ENCODE data around the gene ARHGAP27.
A peak's percentile ranks its signal among the peaks of the same experiment; 100 is the strongest.

The ARHGAP27 gene

GRCh38 chr17:45405250-45406086 lies 27.2 kb downstream of the ARHGAP27 start:
- DNase-seq, result no peak

GRCh38 chr17:45404870-45405249 lies 27.8 kb downstream of the ARHGAP27 start:
- no peak for DNase-seq

GRCh38 chr17:45403906-45404490 lies 28.7 kb downstream of the ARHGAP27 start:
- no peak for DNase-seq

GRCh38 chr17:45402916-45403315 lies 29.8 kb downstream of the ARHGAP27 start:
- DNase-seq, result no peak

GRCh38 chr17:45398800-45399199 lies 33.9 kb downstream of the ARHGAP27 start:
- no peak for DNase-seq

GRCh38 chr17:45397796-45398195 lies 34.9 kb downstream of the ARHGAP27 start:
- no peak for DNase-seq

- DNase-seq, result no peak
These were observed 36.0 kb downstream of the ARHGAP27 start for GRCh38 chr17:45396496-45397205.

- DNase-seq, result no peak
These were observed 36.9 kb downstream of the ARHGAP27 start for GRCh38 chr17:45395569-45396415.

- peak; percentile 56 to 64 for DNase-seq
These were observed 37.6 kb downstream of the ARHGAP27 start for GRCh38 chr17:45394913-45395568.

- no peak for DNase-seq
These were observed 38.1 kb downstream of the ARHGAP27 start for GRCh38 chr17:45394564-45394912.

- DNase-seq, result no peak
These were observed 38.6 kb downstream of the ARHGAP27 start for GRCh38 chr17:45394091-45394490.

GRCh38 chr17:45393411-45393810 lies 39.3 kb downstream of the ARHGAP27 start:
- DNase-seq, result no peak

GRCh38 chr17:45391918-45392317 lies 40.8 kb downstream of the ARHGAP27 start:
- no peak for DNase-seq

- DNase-seq, result no peak
These were observed 41.4 kb downstream of the ARHGAP27 start for GRCh38 chr17:45391291-45391690.

- DNase-seq, result no peak
These were observed 43.3 kb downstream of the ARHGAP27 start for GRCh38 chr17:45389354-45389753.

GRCh38 chr17:45388604-45389325 lies 43.9 kb downstream of the ARHGAP27 start:
- DNase-seq, result peak in 1 of 2 donors; percentile 20

- DNase-seq, result no peak
These were observed 44.9 kb downstream of the ARHGAP27 start for GRCh38 chr17:45387739-45388138.

- DNase-seq, result no peak
These were observed 46.5 kb downstream of the ARHGAP27 start for GRCh38 chr17:45386178-45386577.

GRCh38 chr17:45385331-45385997 lies 47.2 kb downstream of the ARHGAP27 start:
- peak; percentile 90 for DNase-seq

- no peak for DNase-seq
These were observed 47.8 kb downstream of the ARHGAP27 start for GRCh38 chr17:45384789-45385262.
